T-cell (primary cell): Measurements from ENCODE around the gene GRID2. TPM values are rescaled to one million over a fixed set of nuclear protein-coding genes. Genes with fewer than 3 reads are reported as not detected.
"Not testable (repeated sequence)": the region's sequence is repeated elsewhere in the genome, so short reads cannot be mapped to it uniquely, and the experiment has no call there.

ENCODE experiments used
- ATAC-seq, 4 experiments: fragments of 200-7000 bp in 3 of 4; fragments of 150-1000 bp in 1 of 4; cut with Tn5 transposase; replicated peaks in 1 of 4; 1 replicate in 3 of 4; 2 replicates in 1 of 4; pipeline ENCODE4 v1.10.0; 2021; ENCODE audit warnings: moderate library complexity in 3 of 4, mild to moderate bottlenecking in 2 of 4, moderate number of reproducible peaks in 1 of 4
- CTCF ChIA-PET, 2 donors: fragments of 300-600 bp; sonication (Branson Sonifier 250); formaldehyde crosslinking; loops; one replicate each; lab custom pipeline; 2022; ENCODE audit warnings: antibody characterized with exemption in 2 of 2; lab: Charles Lee
- POLR2A ChIA-PET, 2 donors: fragments of 300-600 bp; sonication (Branson Sonifier 250); formaldehyde crosslinking; loops; one replicate each; lab custom pipeline; 2022; ENCODE audit warnings: antibody characterized with exemption in 2 of 2; lab: Charles Lee
- DNase-seq, 35 experiments: peaks; one replicate each; pipeline versions ENCODE4 v3.0.0 to v3.0.0-alpha.2; 2013 to 2023
- H3K27ac ChIP-seq: one replicate; pipeline ENCODE4 v1.5.1; 2013; ENCODE audit warnings: low read length
- H3K27me3 ChIP-seq, 2 experiments: replicated peaks in 1 of 2; 1 replicate in 1 of 2; 2 replicates in 1 of 2; pipeline versions ENCODE4 v1.6.1 to v1.7.0; 2013; ENCODE audit warnings: low read length in 1 of 2, mixed read lengths in 1 of 2; ENCODE audit not compliant: control insufficient read depth in 2 of 2, insufficient read depth in 2 of 2; ENCODE audit errors: extremely low read depth in 1 of 2
- H3K36me3 ChIP-seq, 2 donors: 1 replicate in 1 of 2; 2 replicates in 1 of 2; pipeline versions ENCODE4 v1.6.1 to v1.7.0; 2013; ENCODE audit warnings: low read length in 1 of 2; ENCODE audit not compliant: control insufficient read depth in 2 of 2, insufficient read depth in 1 of 2; ENCODE audit errors: extremely low read depth in 1 of 2
- H3K4me1 ChIP-seq, 2 experiments: 1 replicate in 1 of 2; 2 replicates in 1 of 2; pipeline versions ENCODE4 v1.6.1 to v1.7.0; 2013; ENCODE audit warnings: low read length in 2 of 2, mixed read lengths in 1 of 2; ENCODE audit not compliant: insufficient read depth in 2 of 2, control insufficient read depth in 1 of 2; ENCODE audit errors: extremely low read depth in 1 of 2
- H3K4me3 ChIP-seq, 2 donors: 1 replicate in 1 of 2; 2 replicates in 1 of 2; pipeline versions ENCODE4 v1.5.1 to v1.7.0; 2013; ENCODE audit warnings: mild to moderate bottlenecking in 2 of 2, low read length in 1 of 2, moderate library complexity in 1 of 2; ENCODE audit not compliant: control insufficient read depth in 1 of 2; ENCODE audit errors: extremely low read depth in 1 of 2
- H3K9me3 ChIP-seq: 2 replicates; pipeline ENCODE4 v1.7.0; 2013
- H3K27ac Mint-ChIP-seq, 2 donors: one replicate each; pipeline ENCODE4 v1.8.0; 2020 to 2021; ENCODE audit warnings: mild to moderate bottlenecking in 2 of 2, mixed read lengths in 2 of 2
- H3K27me3 Mint-ChIP-seq, 2 donors: one replicate each; pipeline ENCODE4 v1.8.0; 2021 to 2022; ENCODE audit warnings: mixed read lengths in 2 of 2
- H3K36me3 Mint-ChIP-seq: one replicate; pipeline ENCODE4 v1.8.0; 2021; ENCODE audit warnings: mixed read lengths
- H3K4me1 Mint-ChIP-seq, 3 donors: one replicate each; pipeline ENCODE4 v1.8.0; 2020 to 2022; ENCODE audit warnings: mixed read lengths in 3 of 3, mild to moderate bottlenecking in 1 of 3
- H3K4me3 Mint-ChIP-seq, 3 donors: one replicate each; pipeline ENCODE4 v1.8.0; 2020 to 2022; ENCODE audit warnings: mild to moderate bottlenecking in 3 of 3, mixed read lengths in 3 of 3, moderate library complexity in 3 of 3
- H3K9me3 Mint-ChIP-seq, 3 donors: one replicate each; pipeline ENCODE4 v1.8.0; 2020 to 2022; ENCODE audit warnings: mixed read lengths in 3 of 3
- WGBS: methylation state at CpG from one replicate; pipeline ENCODE4 v1.1.5; 2013; ENCODE audit warnings: missing lambda C conversion rate; ENCODE audit not compliant: insufficient coverage; 5-methylcytosine and 5-hydroxymethylcytosine counted together
- total RNA-seq, 35 experiments: library from RNA in 6 of 35; stranded (reverse) in 6 of 35; fragments of 120-200 nt in 1 of 35; gene quantifications; one replicate each; pipeline versions ENCODE4 v1.2.1 to v1.2.4 and lab custom pipeline; 2013 to 2026

Gene GRID2
- total RNA-seq, 5 donors from 2014 or later (not counting 1 experiment from before 2014, with no cell fraction given) = 0.13 to 0.18 TPM; not detected in 3

GRCh38 chr4:92452383-92452782, 148.6 kb downstream of the GRID2 start:
- DNase-seq, H3K36me3 Mint-ChIP-seq, ATAC-seq, H3K4me3 ChIP-seq, H3K9me3 Mint-ChIP-seq, H3K27me3 ChIP-seq, H3K27me3 Mint-ChIP-seq, H3K27ac Mint-ChIP-seq, H3K36me3 ChIP-seq, CTCF ChIA-PET, H3K9me3 ChIP-seq, H3K27ac ChIP-seq, H3K4me1 Mint-ChIP-seq, H3K4me3 Mint-ChIP-seq, POLR2A ChIA-PET, H3K4me1 ChIP-seq: not testable (repeated sequence)
- WGBS = no CpG with 5 or more reads among the region's 2 CpGs

- Mint-ChIP-seq H3K27ac (no peak overlapping the region), H3K36me3 (no peaks in the 10 kb centered on the region), H3K4me1 (no peaks in the 10 kb centered on the region), H3K27me3 (no peaks in the 10 kb centered on the region), H3K4me3 (no peak overlapping the region), H3K9me3 (peaks cover 4 to 6% (median 4%) of the 10 kb centered on the region in 3 donors)
- no peaks in the 10 kb centered on the region for H3K27me3 ChIP-seq
- H3K9me3 ChIP-seq = no peaks in the 10 kb centered on the region
- ChIA-PET CTCF (no interaction called here), POLR2A (no interaction called here)
- H3K27ac ChIP-seq = no peak overlapping the region
- WGBS = 78% methylated on average over 2 of the region's 7 CpGs
- no peak overlapping the region for H3K4me3 ChIP-seq
- H3K36me3 ChIP-seq = no peaks in the 10 kb centered on the region
- DNase-seq = no peak
- ATAC-seq = no peak
- no peaks in the 10 kb centered on the region for H3K4me1 ChIP-seq
Measured at GRCh38 chr4:92455329-92455839, 151.6 kb downstream of the GRID2 start.

- Mint-ChIP-seq H3K36me3 (no peaks in the 10 kb centered on the region), H3K27ac (no peak overlapping the region), H3K9me3 (peaks cover 4 to 6% (median 4%) of the 10 kb centered on the region in 3 donors), H3K27me3 (no peaks in the 10 kb centered on the region), H3K4me3 (no peak overlapping the region), H3K4me1 (no peaks in the 10 kb centered on the region)
- ATAC-seq (no peak), DNase-seq (no peak)
- ChIA-PET CTCF (no interaction called here), POLR2A (no interaction called here)
- Histone ChIP-seq H3K9me3 (no peaks in the 10 kb centered on the region), H3K4me1 (no peaks in the 10 kb centered on the region), H3K36me3 (no peaks in the 10 kb centered on the region), H3K27me3 (no peaks in the 10 kb centered on the region), H3K4me3 (no peak overlapping the region), H3K27ac (no peak overlapping the region)
- WGBS = no CpG with 5 or more reads among the region's 2 CpGs
Measured at GRCh38 chr4:92455951-92456350, 152.2 kb downstream of the GRID2 start.

GRCh38 chr4:92461732-92462131, 158.0 kb downstream of the GRID2 start:
- POLR2A ChIA-PET = no interaction called here
- WGBS = no CpG with 5 or more reads among the region's 1 CpG
- no peaks in the 10 kb centered on the region for H3K36me3 Mint-ChIP-seq

GRCh38 chr4:92477298-92477697, 173.5 kb downstream of the GRID2 start:
- H3K27me3 ChIP-seq = no peaks in the 10 kb centered on the region
- no peaks in the 10 kb centered on the region for H3K36me3 Mint-ChIP-seq
- POLR2A ChIA-PET = no interaction called here
- DNase-seq = no peak
- no peak for ATAC-seq
- no CpG with 5 or more reads among the region's 1 CpG for WGBS
- H3K27ac Mint-ChIP-seq = no peak overlapping the region
- H3K4me1 Mint-ChIP-seq = no peaks in the 10 kb centered on the region
- H3K27me3 Mint-ChIP-seq = no peaks in the 10 kb centered on the region
- H3K4me3 Mint-ChIP-seq = no peak overlapping the region
- CTCF ChIA-PET = no interaction called here
- H3K9me3 Mint-ChIP-seq = peaks cover 6 to 13% (median 11%) of the 10 kb centered on the region in 3 donors
- H3K4me3 ChIP-seq = no peak overlapping the region
- H3K27ac ChIP-seq = no peak overlapping the region
- no peaks in the 10 kb centered on the region for H3K36me3 ChIP-seq
- H3K9me3 ChIP-seq = no peaks in the 10 kb centered on the region
- H3K4me1 ChIP-seq = no peaks in the 10 kb centered on the region

More at GRCh38 chr4:92461732-92462131, 158.0 kb downstream of the GRID2 start:
- H3K9me3 Mint-ChIP-seq = peaks cover 7 to 13% (median 10%) of the 10 kb centered on the region in 3 donors
- H3K9me3 ChIP-seq = no peaks in the 10 kb centered on the region
- H3K27ac Mint-ChIP-seq = no peak overlapping the region
- DNase-seq (no peak), ATAC-seq (no peak)
- CTCF ChIA-PET = no interaction called here
- H3K4me3 ChIP-seq = no peak overlapping the region
- H3K36me3 ChIP-seq = no peaks in the 10 kb centered on the region
- H3K4me1 ChIP-seq = no peaks in the 10 kb centered on the region
- H3K4me1 Mint-ChIP-seq = no peaks in the 10 kb centered on the region
- H3K27me3 ChIP-seq = no peaks in the 10 kb centered on the region
- H3K27ac ChIP-seq = no peak overlapping the region
- no peaks in the 10 kb centered on the region for H3K27me3 Mint-ChIP-seq
- no peak overlapping the region for H3K4me3 Mint-ChIP-seq

DNA sequence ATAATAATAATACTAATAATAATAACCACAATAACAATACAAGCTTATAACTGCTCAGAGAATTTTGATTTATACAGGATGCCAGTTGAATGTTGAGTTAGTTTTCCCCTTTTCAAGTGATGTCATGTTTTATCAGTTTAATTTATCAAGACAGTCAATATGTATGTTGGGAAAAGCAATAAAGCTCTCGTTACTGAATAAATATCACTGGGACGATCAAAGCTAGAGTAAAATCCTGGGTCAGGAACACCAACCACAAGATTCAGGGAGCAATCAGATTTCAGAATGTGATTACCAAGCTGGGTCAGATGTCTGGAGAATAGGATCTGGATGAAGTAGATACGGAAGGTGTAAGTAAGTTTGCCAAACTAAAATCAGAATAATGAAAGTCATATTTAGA, 179.6 kb downstream of the GRID2 start:
- no peak for ATAC-seq
- Histone ChIP-seq H3K4me1 (no peaks in the 10 kb centered on the region), H3K4me3 (no peak overlapping the region), H3K9me3 (no peaks in the 10 kb centered on the region), H3K27ac (no peak overlapping the region), H3K36me3 (no peaks in the 10 kb centered on the region), H3K27me3 (no peaks in the 10 kb centered on the region)
- H3K9me3 Mint-ChIP-seq = peaks cover 6 to 13% (median 8%) of the 10 kb centered on the region in 3 donors
- ChIA-PET CTCF (no interaction called here), POLR2A (no interaction called here)
- no peak overlapping the region for H3K27ac Mint-ChIP-seq
- H3K4me3 Mint-ChIP-seq = no peak overlapping the region
- DNase-seq = no peak
- no peaks in the 10 kb centered on the region for H3K27me3 Mint-ChIP-seq
- no peaks in the 10 kb centered on the region for H3K36me3 Mint-ChIP-seq
- no peaks in the 10 kb centered on the region for H3K4me1 Mint-ChIP-seq
- WGBS = 93% methylated on average over 2 of the region's 3 CpGs

DNA sequence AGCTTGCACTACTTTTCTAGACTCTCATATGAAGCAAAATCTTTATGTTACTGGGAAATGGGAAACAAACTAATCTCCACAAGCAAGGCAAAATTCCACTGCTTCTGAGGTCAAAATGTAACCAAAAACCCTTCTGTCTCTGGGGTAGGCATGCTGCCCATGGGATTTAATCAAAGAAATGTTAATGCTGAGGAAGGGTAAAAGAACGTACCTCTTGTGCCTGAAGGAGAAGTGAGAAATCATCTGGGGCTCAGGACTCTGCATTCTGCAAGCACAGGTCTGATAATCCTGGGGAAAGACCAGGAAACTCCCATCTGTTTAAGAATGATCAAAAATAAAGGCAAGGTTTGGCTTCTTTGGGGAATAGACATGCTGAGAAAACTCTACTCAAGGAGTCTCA, 184.7 kb downstream of the GRID2 start:
- Histone ChIP-seq H3K27me3 (no peaks in the 10 kb centered on the region), H3K36me3 (no peaks in the 10 kb centered on the region), H3K4me3 (no peak overlapping the region), H3K4me1 (no peaks in the 10 kb centered on the region), H3K9me3 (no peaks in the 10 kb centered on the region), H3K27ac (no peak overlapping the region)
- H3K36me3 Mint-ChIP-seq = no peaks in the 10 kb centered on the region
- no peak overlapping the region for H3K4me3 Mint-ChIP-seq
- POLR2A ChIA-PET = no interaction called here
- CTCF ChIA-PET = no interaction called here
- no peaks in the 10 kb centered on the region for H3K4me1 Mint-ChIP-seq
- no peaks in the 10 kb centered on the region for H3K27me3 Mint-ChIP-seq
- WGBS = 40% methylated on average over 1 of the region's 1 CpG
- DNase-seq = no peak
- H3K27ac Mint-ChIP-seq = no peak overlapping the region
- peaks cover 7 to 12% (median 8%) of the 10 kb centered on the region in 3 donors for H3K9me3 Mint-ChIP-seq
- ATAC-seq = no peak
